Thymus (tissue), 11 donors: ENCODE data around the gene SPTBN2. TPM values are rescaled to one million over a fixed set of nuclear protein-coding genes. Genes with fewer than 3 reads are reported as not detected.

Experiments used
- DNase-seq, 9 donors: peaks; one replicate each; pipeline ENCODE4 v3.0.0-alpha.2; 2013; ENCODE audit warnings: low spot score in 9 of 9, low read depth in 6 of 9, missing footprints in 1 of 9
- H3K27ac ChIP-seq, 2 donors: one replicate each; pipeline ENCODE4 v1.5.1; 2013; ENCODE audit warnings: control low read depth in 1 of 2, low read depth in 1 of 2, low read length in 1 of 2, mild to moderate bottlenecking in 1 of 2, moderate library complexity in 1 of 2
- H3K27me3 ChIP-seq, 2 donors: one replicate each; pipeline ENCODE4 v1.5.1; 2013; ENCODE audit warnings: low read length in 1 of 2; ENCODE audit not compliant: control insufficient read depth in 2 of 2, insufficient read depth in 1 of 2
- H3K36me3 ChIP-seq, 2 donors: one replicate each; pipeline ENCODE4 v1.5.1; 2013; ENCODE audit warnings: low read length in 1 of 2, mild to moderate bottlenecking in 1 of 2, moderate library complexity in 1 of 2; ENCODE audit not compliant: control insufficient read depth in 2 of 2, insufficient read depth in 2 of 2
- H3K4me1 ChIP-seq, 2 donors: one replicate each; pipeline ENCODE4 v1.5.1; 2013; ENCODE audit warnings: low read length in 2 of 2; ENCODE audit not compliant: control insufficient read depth in 2 of 2, insufficient read depth in 2 of 2
- H3K4me3 ChIP-seq, 2 donors: one replicate each; pipeline ENCODE4 v1.5.1; 2013; ENCODE audit warnings: low read length in 2 of 2, control low read depth in 1 of 2, mild to moderate bottlenecking in 1 of 2
- H3K9me3 ChIP-seq, 2 donors: one replicate each; pipeline ENCODE4 v1.5.1; 2013; ENCODE audit warnings: low read length in 1 of 2, mild to moderate bottlenecking in 1 of 2; ENCODE audit not compliant: control insufficient read depth in 2 of 2, insufficient read depth in 1 of 2
- WGBS: extraction: QIAGEN DNeasy Blood & Tissue Kit; methylation state at CpG from one replicate; pipeline ENCODE4 v1.1.7; 2013; 5-methylcytosine and 5-hydroxymethylcytosine counted together
- polyA plus RNA-seq: library from polyadenylated mRNA; stranded (reverse); fragments of 200-250 nt; gene quantifications from one replicate; pipeline ENCODE4 v1.2.3, GENCODE V29; 2013
- total RNA-seq: library from RNA; stranded (reverse); fragments of 120-200 nt; gene quantifications from one replicate; pipeline ENCODE4 v1.2.4, GENCODE V29; 2013
- donor health status: healthy.

Gene SPTBN2
- total and polyA plus RNA-seq, 2 donors = 5.5 to 8.5 TPM

GRCh38 chr11:66698491-66698890 is 30.5 kb downstream of the SPTBN2 start:
- DNase-seq = no peak
- 97% methylated on average over 9 of the region's 9 CpGs for WGBS
- Histone ChIP-seq H3K9me3 (peaks cover 0 to 3% of the 10 kb centered on the region in 2 donors), H3K4me1 (peaks cover 19 to 42% of the 10 kb centered on the region in 2 donors), H3K4me3 (no peak overlapping the region), H3K36me3 (no peaks in the 10 kb centered on the region), H3K27ac (no peak overlapping the region), H3K27me3 (no peaks in the 10 kb centered on the region)

DNA sequence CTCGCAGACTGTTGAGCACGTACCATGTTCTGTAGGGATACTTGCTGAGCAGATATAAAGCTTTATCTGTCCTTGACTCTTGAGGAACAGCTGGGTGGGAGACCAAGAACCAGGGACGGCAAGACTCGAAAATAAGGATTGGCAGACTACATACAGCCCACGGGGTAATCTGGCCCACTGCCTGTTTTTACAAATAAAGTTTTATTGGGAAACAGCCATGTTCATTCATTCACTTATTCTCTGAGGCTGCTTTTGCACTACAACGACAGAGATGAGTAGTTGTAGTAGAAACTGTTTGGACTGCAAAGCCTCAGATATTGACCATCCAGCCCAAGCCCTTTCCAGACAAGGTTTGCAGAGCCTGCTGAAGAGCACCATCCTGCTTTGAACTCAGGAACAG is 31.0 kb downstream of the SPTBN2 start:
- H3K36me3 ChIP-seq = no peaks in the 10 kb centered on the region
- H3K27me3 ChIP-seq = no peaks in the 10 kb centered on the region
- 97% methylated on average over 6 of the region's 6 CpGs for WGBS
- H3K27ac ChIP-seq = no peak overlapping the region
- peaks cover 0 to 3% of the 10 kb centered on the region in 2 donors for H3K9me3 ChIP-seq
- no peak overlapping the region for H3K4me3 ChIP-seq
- no peak for DNase-seq
- H3K4me1 ChIP-seq = peaks cover 19 to 42% of the 10 kb centered on the region in 2 donors

GRCh38 chr11:66696146-66696545 is 32.9 kb downstream of the SPTBN2 start:
- 54% methylated on average over 9 of the region's 9 CpGs for WGBS
- H3K4me1 ChIP-seq = peaks cover 19 to 36% of the 10 kb centered on the region in 2 donors
- no peaks in the 10 kb centered on the region for H3K36me3 ChIP-seq
- H3K9me3 ChIP-seq = peaks cover 0 to 3% of the 10 kb centered on the region in 2 donors
- no peak overlapping the region for H3K4me3 ChIP-seq
- peak overlapping the region; percentile 64 to 88 for H3K27ac ChIP-seq
- H3K27me3 ChIP-seq = no peaks in the 10 kb centered on the region
- peak in 7 of 9 donors; percentile 43 to 87 (median 56) for DNase-seq

DNA sequence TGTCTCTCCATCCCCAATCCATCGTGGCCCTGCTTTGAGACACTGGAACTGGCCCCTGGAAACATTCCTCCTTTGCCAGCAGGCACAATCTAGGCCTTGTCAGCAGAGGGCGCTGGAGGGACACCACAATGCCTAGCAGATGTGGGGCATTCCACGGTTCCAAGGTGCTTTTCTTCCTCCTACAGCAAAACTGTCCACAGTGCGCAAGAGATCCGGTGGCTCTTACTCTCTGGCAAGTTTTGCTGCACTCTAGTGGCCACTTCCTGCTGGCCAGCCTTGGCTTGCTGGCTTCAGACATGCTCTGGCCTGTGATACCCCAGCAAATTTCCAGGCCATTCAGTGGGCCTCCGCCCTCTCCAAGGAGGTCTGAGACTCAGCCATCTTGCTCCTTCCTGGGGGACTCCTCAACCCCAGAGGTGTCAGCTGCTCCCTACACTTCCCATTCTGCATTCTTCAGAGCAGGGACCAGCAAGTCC is 34.2 kb downstream of the SPTBN2 start:
- peak in 8 of 9 donors; percentile 70 to 88 (median 79) for DNase-seq
- Histone ChIP-seq H3K4me1 (peaks cover 17 to 34% of the 10 kb centered on the region in 2 donors), H3K36me3 (no peaks in the 10 kb centered on the region), H3K4me3 (no peak overlapping the region), H3K9me3 (no peaks in the 10 kb centered on the region), H3K27me3 (no peaks in the 10 kb centered on the region), H3K27ac (no peak overlapping the region)
- 25% methylated on average over 6 of the region's 6 CpGs for WGBS

DNA sequence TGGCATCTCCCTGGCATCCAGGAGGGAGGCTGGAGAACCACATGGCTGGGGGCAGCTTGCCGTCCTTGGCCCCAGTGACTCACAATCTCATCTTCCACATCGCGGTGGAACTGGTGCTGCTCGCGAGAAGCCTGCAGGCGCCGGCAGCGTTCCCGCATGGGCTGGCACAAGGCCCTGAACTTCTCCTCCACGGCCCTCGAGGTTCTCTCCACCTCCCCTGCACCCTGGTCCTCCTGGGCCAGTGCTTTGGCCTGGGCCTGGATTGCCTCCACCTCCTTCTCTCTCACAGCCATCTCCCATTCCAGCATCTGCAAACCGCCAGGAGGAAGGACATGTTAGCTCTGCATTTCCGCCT is 35.0 kb downstream of the SPTBN2 start:
- Histone ChIP-seq H3K36me3 (no peaks in the 10 kb centered on the region), H3K9me3 (no peaks in the 10 kb centered on the region), H3K4me3 (no peak overlapping the region), H3K4me1 (peaks cover 17 to 34% of the 10 kb centered on the region in 2 donors), H3K27ac (no peak overlapping the region), H3K27me3 (no peaks in the 10 kb centered on the region)
- DNase-seq = no peak
- WGBS = 96% methylated on average over 13 of the region's 13 CpGs

DNA sequence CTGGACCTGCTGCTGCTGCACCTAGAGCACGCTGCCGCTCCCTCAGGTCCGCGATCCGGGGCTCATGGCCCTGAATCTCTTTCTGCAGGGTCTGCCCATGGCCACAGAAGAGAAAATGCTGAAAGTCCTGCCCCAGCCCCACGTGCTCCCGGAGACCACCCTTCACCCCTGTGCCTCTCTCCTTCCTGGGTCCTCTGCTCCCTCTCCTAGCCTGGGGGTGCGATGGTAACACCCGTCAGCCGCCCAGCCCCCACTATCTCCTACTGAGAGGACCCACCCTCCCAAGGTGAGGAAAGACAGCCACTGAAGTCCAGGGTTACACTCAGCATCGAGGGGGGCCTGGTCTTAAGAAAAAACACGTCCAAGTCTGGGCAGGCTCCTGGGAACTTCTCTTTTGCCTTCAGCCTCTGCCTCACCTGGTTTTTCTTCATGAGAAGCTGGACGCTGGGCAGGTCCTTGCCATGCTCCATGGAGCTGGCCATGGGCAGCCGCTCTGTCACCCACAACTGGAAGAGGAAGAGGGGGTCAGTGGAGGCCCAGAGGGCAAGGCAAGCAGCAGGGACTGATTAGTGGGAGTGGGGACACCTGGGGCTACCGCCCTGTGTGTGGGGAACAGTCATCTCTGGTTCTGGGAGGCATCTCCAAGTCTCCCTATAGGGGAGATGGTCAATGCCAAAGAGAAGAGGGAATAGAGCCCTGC is 35.5 kb downstream of the SPTBN2 start:
- Histone ChIP-seq H3K9me3 (no peaks in the 10 kb centered on the region), H3K27me3 (no peaks in the 10 kb centered on the region), H3K4me1 (peaks cover 17 to 34% of the 10 kb centered on the region in 2 donors), H3K4me3 (no peak overlapping the region), H3K27ac (no peak overlapping the region), H3K36me3 (no peaks in the 10 kb centered on the region)
- no peak for DNase-seq
- WGBS = 95% methylated on average over 15 of the region's 15 CpGs

GRCh38 chr11:66692871-66693331 is 36.1 kb downstream of the SPTBN2 start:
- WGBS = 92% methylated on average over 20 of the region's 20 CpGs
- no peak overlapping the region for H3K27ac ChIP-seq
- H3K27me3 ChIP-seq = no peaks in the 10 kb centered on the region
- H3K9me3 ChIP-seq = no peaks in the 10 kb centered on the region
- no peak for DNase-seq
- H3K4me1 ChIP-seq = peaks cover 17 to 37% of the 10 kb centered on the region in 2 donors
- H3K4me3 ChIP-seq = no peak overlapping the region
- H3K36me3 ChIP-seq = no peaks in the 10 kb centered on the region

DNA sequence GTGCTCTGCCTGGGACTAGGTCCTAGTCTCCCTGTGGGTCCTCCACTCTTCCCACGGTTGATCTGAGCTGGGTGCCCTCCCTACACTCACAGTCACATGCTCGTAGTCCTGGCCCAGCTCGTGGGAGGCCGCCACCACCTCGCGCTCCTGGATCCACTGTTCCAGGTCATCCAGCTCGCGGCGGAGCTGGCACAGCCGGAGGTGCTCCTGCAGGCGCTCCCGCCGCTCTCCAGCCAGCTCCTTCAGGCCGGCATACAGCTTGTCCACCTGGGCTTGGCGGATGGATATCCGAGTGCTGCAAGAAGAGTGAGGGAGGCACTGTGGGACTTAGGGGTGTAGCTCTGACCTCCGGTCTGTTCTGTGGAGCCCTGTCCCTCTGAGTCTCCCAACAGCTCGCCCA is 36.6 kb downstream of the SPTBN2 start:
- H3K9me3 ChIP-seq = no peaks in the 10 kb centered on the region
- WGBS = 97% methylated on average over 18 of the region's 18 CpGs
- H3K27me3 ChIP-seq = no peaks in the 10 kb centered on the region
- no peak overlapping the region for H3K27ac ChIP-seq
- no peaks in the 10 kb centered on the region for H3K36me3 ChIP-seq
- no peak for DNase-seq
- H3K4me1 ChIP-seq = peaks cover 16 to 35% of the 10 kb centered on the region in 2 donors
- H3K4me3 ChIP-seq = no peak overlapping the region

- Histone ChIP-seq H3K27ac (no peak overlapping the region), H3K4me1 (peaks cover 6 to 30% of the 10 kb centered on the region in 2 donors), H3K9me3 (no peaks in the 10 kb centered on the region), H3K27me3 (no peaks in the 10 kb centered on the region), H3K36me3 (no peaks in the 10 kb centered on the region), H3K4me3 (no peak overlapping the region)
- no peak for DNase-seq
- WGBS = 96% methylated on average over 38 of the region's 38 CpGs
Measured at GRCh38 chr11:66691311-66691980, 37.6 kb downstream of the SPTBN2 start.
